T-helper 2 cell treated with Interferon-gamma antibody and Interleukin-4, amounts not matched to agents 100 ng/mL and 5 ng/mL, for 36 hours (primary cell): ENCODE data around the gene DIDO1. TPM values are rescaled to one million over a fixed set of nuclear protein-coding genes. Genes with fewer than 3 reads are reported as not detected.

ENCODE experiments used
- intact Hi-C: fragments of 100-400 bp; cut with micrococcal nuclease; formaldehyde crosslinking; loops from one replicate; pipeline ENCODE4 v1.15.1; 2023
- total RNA-seq: library from RNA; stranded (reverse); gene quantifications from 2 replicates; pipeline ENCODE4 v1.2.3, GENCODE V29; 2022

Gene DIDO1
- total RNA-seq, 1 donor from 2014 or later = 72.8 TPM

DNA sequence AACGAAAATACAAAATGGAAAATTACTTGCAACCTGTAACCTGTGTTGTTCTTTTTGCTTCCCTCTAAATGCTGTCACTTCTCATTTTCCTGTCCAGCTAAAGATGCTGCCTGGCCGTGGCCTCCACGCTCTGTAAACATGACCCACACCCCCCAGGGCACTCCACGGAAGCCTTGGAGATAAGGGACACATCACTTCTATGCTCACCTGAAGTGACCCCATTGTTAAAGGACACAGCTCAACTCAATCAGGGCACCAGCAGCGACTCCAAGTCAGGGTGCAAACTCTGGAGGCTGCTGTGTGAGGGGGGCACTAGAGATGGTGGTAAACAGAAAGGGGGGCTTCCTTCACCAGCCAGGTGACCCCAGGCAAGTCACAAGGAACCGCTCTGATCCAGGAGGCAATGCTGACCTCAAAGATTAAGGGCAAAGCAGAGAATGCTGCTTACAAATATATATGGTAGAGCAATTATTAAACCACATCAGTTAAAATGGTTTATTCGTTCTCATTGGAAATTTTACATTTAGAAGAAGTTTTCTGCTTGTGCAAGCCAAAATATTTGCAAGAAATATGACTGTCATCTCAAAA is 13.2 kb downstream of the DIDO1 start:
- intact Hi-C loops = no loop called here

DNA sequence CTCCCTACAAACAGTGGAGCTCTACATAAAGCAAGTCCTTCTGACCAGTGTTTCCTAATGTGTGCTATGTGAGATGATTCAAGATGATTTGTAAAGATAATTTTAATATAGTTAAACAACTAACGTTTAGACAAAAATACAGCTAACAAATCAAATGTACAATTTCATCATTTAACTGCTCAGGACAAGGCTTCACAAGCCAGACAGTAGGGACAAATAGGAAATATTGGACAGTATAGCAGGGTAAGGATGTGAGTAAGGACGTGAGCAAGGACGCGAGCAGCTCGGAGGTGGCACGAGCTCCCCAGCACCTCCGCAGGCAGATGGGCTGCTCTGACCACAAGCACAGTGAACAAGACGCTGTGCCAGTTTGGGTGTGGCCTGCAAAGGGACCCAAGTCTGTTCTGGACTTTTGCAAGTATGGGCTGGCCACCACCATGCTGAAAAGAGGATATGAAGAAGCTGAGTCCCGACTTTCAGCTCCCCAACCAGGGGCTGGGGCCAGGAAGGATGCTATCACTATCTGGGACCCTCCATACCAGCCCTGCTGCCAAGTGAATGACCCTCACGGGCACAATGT is 14.5 kb downstream of the DIDO1 start:
- intact Hi-C loops = no loop called here

- intact Hi-C loops = no loop called here
Observed at GRCh38 chr20:62910777-62911497, 15.4 kb downstream of the DIDO1 start.

GRCh38 chr20:62910217-62910766 is 16.0 kb downstream of the DIDO1 start:
- intact Hi-C loops = no loop called here

GRCh38 chr20:62908971-62909791 is 17.1 kb downstream of the DIDO1 start:
- intact Hi-C loops = no loop called here

DNA sequence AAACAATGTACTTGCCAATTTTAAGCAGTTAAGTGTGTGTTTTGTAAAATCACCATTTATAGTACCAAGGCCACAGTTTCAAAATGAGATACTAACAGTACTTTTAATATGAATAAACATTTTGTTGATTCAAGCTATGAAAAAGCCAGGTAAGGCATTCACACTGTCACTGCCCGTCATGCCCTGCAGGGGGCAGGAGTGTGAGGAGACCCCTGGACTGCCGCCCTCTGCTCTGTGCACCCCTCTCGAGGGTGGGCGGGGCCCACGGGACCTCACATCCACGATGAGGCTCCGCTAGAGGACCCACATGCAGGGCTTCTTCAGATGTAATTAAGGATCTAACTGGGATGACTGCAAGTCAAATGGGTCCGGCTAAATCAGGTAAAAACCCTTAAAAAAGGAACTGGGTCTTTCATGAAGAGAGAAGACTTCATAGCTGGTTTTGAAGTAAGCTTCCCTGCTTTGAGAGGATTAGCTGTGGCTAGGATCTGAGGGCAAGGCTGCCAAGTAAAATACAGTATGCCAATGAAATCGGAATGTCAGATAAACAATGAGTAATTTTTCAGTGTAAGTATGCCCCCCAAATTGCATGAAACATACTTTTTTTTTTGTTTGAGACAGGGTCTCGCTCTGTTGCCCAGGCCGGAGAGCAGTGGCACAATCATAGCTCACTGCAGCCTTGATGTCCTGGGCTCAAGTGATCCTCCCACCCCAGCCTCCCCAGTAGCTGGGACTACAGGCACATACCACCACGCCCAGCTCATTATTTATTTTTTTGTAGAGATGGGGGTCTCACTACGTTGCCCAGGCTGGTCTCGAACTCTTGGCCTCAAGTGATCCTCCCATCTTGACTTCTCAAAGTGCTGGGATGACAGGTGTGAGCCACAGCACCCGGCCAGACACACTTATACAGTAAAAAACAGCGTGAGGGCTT is 18.7 kb downstream of the DIDO1 start:
- intact Hi-C loops = no loop called here

- intact Hi-C loops = no loop called here
Observed at GRCh38 chr20:62906647-62907375, 19.5 kb downstream of the DIDO1 start.

DNA sequence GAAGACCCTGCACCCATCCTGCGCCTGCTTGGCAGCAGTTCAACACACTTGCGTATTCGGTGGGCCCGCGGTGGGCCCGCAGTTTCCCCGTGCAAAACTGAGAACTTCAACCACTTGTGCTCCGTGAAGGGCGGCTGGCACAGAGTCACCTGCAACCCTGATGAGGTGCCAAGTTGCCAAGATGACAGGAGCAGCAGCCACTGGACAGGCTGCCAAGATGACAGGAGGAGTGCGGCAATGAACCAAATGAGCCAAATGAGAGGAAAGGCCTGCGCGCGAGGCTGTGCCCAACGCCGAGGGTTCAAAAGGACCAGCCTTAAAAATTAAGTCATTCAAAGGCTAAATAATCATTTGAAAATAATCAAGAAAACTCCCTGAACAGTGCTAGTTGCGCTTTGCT is 20.1 kb downstream of the DIDO1 start:
- intact Hi-C loops = no loop called here

GRCh38 chr20:62905536-62906117 is 20.7 kb downstream of the DIDO1 start:
- intact Hi-C loops = no loop called here

- intact Hi-C loops = loop anchor here (5.0 kb wide), 1 partner anchor 34 kb away; the partner anchor contains the start of gene GID8
Observed at GRCh38 chr20:62902926-62903615, 23.2 kb downstream of the DIDO1 start.

DNA sequence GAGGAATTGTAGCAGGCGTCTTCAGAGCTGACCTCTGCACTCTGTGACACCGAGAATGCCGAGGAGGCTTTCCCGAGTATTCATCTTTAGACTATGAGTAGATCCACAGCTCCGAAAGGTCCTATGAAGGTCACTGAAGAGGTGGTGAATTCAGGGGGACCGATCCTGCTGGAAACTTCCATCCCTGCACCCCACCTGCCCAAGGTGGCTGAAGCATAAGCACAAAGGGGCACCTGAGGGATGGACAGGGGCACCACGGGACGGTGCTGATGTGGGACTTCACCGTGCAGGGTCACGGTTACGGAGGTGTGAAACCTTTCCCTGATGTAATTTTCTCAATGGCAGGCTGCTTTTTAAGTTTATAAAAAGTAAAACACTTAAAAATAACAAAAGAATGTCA is 24.4 kb downstream of the DIDO1 start:
- intact Hi-C loops = loop anchor here (2.0 to 5.0 kb wide), 2 partner anchors 17 to 35 kb away; partner anchors contain the start of gene GID8

DNA sequence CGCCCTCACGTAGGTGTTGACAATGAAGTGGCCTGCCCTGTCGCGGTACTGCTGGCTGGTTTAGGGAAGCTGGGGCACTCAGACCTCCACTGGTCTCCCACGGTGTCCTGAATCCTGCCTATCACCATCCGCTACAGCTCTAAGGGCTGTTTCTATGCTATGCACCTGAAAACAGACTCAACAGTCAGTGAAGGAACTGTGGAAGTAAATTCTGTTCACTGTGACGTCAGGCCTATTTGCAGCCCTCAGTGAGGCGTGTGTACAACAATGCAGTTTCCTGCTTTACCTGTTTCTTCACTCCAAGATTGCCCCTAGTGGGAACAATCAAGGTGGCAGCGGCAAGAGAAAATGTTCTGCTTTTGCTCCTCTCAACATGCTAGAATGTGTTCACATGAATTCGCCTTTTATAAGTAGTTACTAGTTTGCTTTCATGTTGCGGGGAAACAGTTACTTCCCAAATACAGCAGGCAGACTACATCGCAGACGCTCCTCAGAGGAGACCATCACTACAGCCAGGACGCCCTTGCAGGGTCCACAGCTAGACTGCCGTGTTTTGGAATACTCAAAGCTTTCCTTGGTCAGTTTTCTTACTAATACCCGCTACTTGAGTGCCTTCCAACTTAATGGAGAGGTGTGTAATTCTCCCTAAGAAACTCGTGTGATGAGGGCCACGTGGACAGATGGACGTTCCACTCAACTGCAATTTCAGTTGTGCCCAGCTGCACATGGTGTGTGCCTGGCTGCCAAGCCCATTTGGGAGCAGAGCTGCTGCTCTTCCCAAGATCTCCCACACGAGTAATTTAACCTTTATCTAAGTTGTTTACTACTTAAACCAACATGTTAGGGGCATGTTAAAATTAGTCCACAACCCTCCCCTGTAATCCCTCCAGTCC is 25.4 kb downstream of the DIDO1 start:
- intact Hi-C loops = loop anchor here (1.0 to 5.0 kb wide), 3 partner anchors 18 to 108 kb away; partner anchors contain the start of gene GID8

DNA sequence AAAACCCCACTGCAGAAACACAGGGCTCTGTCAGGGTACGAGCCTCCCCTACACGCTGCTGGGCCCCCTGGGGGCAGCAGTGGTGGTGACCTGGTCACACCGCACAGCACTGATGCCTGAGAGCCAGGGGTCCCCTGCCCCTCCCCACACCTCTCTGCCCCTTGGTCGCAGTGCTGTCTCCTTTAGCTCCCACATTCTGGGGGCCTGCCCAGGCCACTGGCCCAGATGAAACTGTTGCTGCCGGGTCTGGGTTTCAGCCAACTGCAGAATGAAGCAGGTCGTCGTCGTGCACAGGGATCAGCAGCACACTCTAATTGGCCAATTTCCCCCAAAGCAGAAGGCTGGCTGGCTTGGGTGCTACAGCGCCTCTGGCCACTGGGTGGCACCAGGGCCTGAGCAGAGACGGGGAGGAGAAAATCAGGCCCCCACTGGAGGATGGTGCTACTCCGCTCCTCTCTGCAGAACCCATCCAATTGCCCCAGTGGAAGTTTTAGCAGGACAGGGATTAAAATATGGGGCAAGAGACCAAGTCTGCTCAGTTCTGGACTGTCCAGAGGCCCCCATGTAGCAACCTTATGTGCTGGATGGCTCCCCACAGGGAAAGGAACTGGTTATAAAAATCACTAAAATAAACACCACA is 26.1 kb downstream of the DIDO1 start:
- intact Hi-C loops = loop anchor here (1.0 to 5.0 kb wide), 3 partner anchors 19 to 109 kb away; partner anchors contain the start of gene GID8

DNA sequence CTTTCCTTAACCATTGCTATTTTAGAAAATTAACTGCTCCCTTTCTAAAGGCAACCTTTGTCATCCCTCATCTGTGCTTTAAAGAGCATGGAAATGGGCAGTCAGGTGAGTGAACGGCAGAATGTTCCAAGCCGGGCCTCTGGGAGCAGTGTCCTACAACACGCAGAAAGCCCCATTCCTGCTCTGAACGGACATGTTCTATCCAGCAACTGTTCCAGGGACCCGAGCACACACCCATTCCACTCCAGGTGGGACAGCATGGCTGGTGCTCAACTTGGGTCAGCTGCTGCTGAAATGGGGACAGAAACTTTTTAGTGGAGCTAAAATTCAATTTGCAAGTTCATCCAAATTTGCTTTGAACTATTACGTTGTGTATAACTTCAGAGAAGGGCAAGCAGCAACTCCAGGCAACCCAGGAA is 26.7 kb downstream of the DIDO1 start:
- intact Hi-C loops = loop anchor here (1.0 to 5.0 kb wide), 3 partner anchors 19 to 110 kb away; partner anchors contain the start of gene GID8

GRCh38 chr20:62898970-62899632 is 27.2 kb downstream of the DIDO1 start:
- intact Hi-C loops = no loop called here
